NCI-H2107 treated with DMSO at 0.1 percent for 48 hours (cell line): ENCODE results near the gene MBL2.

Experiments
- DNase-seq: peaks from one replicate; lab custom pipeline; 2025; ENCODE audit not compliant: unreplicated experiment; lab: John Stamatoyannopoulos, UW

The MBL2 gene

DNA sequence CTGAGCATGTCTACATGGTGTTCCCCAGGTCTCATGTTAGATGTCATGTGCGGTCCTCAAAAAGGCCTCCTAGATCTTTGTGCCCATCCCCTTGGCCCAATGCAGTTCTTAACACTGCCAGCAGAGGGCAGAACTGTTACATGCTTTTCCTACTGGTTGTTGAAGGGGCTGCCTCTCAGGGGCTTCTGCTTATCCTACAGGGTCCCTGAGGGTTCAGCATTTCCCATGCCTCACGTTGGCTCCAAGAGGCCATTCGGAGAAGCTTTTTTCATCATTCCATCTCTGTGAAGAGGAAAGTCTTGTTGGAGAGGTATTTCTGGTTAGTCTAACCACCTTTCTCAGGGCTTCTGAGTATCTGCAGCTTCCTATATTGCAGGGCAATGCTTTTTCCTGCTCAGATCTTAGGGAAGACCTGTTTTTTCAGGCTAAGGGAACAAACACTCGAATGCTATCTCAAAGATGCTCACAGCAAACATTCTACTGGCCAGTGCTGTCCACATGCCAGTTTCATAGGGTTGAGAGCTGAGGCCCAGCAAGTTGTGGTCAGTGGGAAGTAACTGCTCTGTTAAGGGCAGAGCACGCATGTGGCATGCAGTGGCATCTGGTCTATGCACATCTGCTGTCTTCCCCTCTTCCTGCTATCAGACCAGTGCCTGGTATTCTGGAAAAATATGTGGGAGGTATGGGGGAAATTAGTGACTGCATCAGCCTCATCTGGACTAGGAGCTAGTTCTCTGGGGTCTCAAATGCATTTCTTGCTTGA is 31.5 kb downstream of the MBL2 start:
- DNase-seq: no peak

DNA sequence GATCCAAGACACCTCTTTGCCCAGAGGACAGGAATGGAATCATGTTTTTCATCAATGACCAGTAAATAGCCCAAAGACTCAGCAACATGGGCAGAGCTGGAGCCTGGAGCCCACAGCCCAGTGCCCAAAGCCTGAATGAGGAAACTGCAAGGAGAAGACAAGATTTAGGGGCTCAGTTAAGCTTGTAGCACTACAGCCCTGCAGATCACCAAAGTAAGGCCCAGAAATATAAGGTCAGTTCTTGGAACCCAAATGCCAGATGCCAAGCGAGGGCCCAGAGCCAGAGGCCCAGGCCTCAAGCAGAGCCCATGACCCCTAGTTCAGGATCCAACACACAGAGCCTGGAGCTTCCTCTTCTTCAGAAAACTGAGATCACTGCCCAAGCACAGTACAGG is 32.4 kb downstream of the MBL2 start:
- no peak for DNase-seq

DNA sequence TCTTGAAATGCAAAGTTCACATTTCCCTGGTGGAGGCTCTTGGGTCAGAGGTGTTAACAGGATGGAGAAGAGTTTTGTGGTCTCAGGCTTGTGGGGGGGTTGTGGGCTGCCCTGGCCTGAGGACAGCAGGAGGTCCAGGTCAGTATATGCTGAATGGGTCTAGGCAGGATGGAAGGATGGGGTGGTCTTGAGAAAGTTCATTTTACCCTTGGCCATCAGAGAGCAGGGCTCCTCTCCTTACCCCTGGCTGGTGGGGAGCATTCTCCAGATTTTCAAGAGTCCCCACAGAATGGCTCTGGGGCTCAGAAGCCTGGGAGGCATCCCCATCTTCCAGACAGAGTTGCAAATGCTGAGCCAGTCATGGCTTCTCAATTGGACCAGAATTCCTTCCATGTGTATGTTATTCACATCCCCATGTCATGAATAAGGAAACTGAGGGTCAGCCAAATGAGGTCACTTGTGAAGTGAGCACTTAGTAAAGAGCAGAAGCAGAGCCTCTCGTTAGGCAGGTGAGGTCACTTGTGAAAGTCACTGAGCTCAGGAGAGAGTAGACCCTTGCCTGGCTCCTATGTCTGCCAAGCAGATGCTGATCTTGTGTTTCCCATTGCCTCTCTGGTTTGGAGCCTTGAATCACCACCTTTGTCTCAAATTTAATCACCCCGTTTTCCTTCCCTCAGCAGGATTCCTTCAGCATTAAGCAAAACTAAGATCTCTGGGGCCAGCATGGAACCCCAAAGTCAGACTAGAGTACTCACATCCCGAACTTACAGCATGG is 33.0 kb downstream of the MBL2 start:
- no peak for DNase-seq

DNA sequence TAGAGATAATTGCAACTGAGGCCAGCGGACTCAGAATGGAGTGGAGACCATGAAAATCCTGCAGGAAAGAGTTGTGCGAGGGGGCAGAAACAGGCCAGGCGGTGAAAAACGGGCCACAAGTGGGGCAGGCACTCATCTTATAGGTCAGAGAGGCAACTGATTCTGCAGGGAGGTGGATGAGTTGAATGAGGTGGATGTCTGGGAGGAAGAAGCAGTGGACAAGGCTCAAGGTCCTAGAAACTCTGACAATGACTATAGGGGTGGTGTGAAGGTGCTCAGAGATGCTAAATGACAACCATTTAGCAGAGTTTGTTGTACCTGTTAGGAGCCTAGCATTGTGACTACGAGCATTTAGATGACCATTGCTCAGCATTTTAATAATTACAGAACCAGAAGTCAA is 33.6 kb downstream of the MBL2 start:
- no peak for DNase-seq

DNA sequence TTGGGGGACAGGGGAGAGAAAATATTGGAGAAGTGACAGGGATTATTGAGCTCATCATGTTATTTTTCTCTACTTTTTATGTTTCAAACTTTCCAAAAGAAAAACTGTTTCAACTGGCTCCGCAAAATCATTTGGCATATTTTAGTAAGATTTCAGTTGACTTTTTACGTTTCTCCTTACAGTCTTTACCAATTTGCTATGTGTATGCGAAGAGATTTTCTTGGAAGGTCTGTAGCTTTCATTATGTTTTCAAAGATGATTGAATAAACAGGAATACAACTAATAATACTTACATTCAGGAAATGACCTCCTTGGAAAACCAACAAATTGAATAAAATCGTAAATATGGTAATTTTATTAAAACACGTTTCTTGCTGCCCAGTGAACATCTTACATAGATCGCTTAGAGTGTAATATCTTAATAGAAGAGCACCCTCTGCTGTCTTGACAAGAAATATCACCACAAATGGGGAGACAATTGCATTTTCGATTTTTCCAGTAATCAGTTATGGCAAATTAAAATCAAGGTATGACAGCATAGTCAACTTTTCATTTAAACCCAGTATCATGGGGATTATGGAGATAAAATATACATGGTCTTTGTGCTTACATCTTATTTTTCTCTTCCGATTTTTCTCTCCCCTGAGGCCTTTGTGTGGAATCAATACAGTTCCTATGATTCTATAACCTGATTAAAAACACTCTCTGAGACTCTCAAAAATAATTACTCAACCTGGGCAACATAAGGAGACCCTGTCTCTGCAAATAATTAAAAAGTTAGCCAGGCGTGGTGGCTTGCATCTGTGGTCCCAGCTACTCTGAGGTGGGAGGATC is 43.1 kb downstream of the MBL2 start:
- DNase-seq: no peak

DNA sequence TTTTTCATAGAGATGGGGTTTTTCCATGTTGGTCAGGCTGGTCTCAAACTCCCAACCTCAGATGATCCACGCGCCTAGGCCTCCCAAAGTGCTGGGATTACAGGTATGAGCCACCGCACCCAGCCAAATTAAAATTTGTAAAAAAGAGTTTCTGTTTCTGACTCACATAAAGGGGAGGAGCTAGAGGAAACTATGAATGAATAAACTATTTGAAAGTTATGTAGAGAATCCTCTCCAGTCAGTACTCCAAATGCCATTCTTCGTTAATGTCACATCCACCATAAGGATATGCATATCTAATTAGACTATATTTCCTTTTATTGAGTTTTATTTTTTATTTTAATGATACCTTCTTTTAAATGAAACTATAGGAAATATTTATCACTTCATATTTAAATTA is 52.6 kb downstream of the MBL2 start:
- DNase-seq: no peak
